Activated T-helper 9 cell treated with anti-CD3 and anti-CD28 coated beads, Interleukin-2, amount 50 U/mL, for 16 hours (primary cell): ENCODE data around the gene SBF2.
A peak's percentile ranks its signal among the peaks of the same experiment; 100 is the strongest.

Experiments used
- DNase-seq: peaks from one replicate; pipeline ENCODE4 v3.0.0-alpha.2; 2020; ENCODE audit warnings: low read depth

Gene SBF2

GRCh38 chr11:10293423-10294289 is at the start of gene SBF2:
Gene SBF2 (minus strand): TSS chr11:10294219. CDS start chr11:10294069, 150 bp downstream.
- DNase-seq, result peak; percentile 66

- DNase-seq, result no peak
Observed at GRCh38 chr11:10338287-10338686, 44.3 kb upstream of the SBF2 start.

- DNase-seq, result no peak
Observed at GRCh38 chr11:10333490-10333889, 39.5 kb upstream of the SBF2 start.

DNA sequence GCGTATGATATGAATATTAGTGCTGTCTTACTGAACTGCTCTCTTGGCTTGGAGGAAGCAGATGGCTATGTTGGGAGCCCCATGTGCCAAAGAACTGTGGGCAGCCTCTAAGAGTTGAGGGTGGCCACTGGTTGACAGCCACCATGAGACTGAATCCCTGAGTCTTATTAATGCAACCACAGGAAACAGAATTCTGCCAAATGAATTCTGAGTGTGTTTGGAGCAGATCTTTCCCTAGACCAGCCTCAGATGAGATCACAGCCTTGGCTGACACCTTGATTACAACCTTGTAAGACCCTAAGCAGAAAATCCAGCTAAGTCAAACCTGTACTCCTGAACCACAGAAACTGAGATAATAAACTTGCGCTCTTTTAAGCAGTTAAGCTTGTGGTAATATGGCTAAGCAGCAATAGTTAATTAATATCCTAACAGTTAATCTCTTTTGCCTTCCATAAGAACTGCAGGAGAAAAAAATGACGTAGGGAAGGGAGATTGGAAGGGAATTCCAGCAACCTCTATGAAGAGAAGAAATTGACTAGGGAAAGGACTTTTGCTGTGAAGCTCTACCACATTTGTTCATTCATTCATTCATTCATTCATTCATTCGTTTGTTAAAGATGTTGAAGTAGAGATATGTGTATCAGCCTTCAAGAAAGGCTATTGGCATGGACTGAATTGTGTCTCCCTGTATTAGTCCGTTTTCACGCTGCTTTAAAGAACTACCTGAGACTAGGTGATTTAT is 37.7 kb upstream of the SBF2 start:
- DNase-seq, result no peak

- DNase-seq, result no peak
Observed at GRCh38 chr11:10329935-10330334, 35.9 kb upstream of the SBF2 start.

GRCh38 chr11:10329356-10329755 is 35.3 kb upstream of the SBF2 start:
- DNase-seq, result no peak

GRCh38 chr11:10328314-10329098 is 34.5 kb upstream of the SBF2 start:
- DNase-seq, result no peak

- DNase-seq, result no peak
Observed at GRCh38 chr11:10327254-10327653, 33.2 kb upstream of the SBF2 start.

GRCh38 chr11:10326012-10326964 is 32.3 kb upstream of the SBF2 start:
- DNase-seq, result no peak

- no peak for DNase-seq
Observed at GRCh38 chr11:10325277-10326011, 31.4 kb upstream of the SBF2 start.

- no peak for DNase-seq
Observed at GRCh38 chr11:10324474-10324873, 30.5 kb upstream of the SBF2 start.

- no peak for DNase-seq
Observed at GRCh38 chr11:10323793-10324170, 29.8 kb upstream of the SBF2 start.

DNA sequence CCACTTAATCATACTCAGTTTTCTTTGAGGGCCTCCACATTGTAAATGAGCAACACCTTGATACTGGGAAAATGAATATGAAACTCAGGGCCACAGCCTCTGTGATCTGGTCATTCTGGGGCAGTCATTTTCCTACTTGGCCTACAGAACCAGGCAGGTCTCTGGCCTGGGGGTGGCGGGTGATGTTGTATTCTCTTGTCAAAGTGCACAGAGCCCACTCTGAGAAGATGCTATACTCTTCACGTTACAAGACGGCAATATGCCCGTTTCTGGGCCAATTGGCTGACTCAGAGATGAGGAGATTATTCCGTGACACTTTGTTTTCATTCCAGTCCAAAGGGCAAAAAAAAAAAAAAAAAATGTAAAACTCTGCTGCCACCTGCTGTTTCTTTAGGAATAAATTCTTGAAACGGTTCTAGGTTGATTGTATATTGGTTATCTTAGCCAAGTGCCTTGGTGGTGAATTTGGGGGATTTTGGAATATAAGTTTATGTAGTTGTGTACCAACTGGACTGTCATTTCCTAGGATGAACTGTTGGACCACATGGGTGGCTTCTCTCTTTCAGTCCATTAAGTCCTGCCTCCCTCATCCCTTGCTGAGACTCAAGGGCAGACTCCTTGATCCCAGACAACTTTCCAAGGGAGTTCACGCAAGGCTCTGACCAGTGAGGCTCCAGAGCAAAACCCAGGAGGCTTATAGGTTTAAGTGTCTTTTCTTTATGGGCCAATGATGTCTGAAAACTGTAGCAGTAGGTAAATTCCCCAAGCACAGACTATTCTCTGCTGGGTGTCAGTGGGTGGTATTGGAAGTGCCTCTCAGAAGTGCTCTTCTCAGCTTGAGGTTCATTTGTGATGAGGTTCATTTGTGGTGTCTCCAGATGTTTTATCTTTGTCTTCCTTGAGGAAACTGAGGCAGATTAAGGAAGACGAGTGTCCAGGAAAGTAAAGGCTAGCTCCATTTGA is 29.1 kb upstream of the SBF2 start:
- peak; percentile 33 for DNase-seq

- DNase-seq, result no peak
Observed at GRCh38 chr11:10322401-10322800, 28.4 kb upstream of the SBF2 start.

- no peak for DNase-seq
Observed at GRCh38 chr11:10320736-10321465, 26.9 kb upstream of the SBF2 start.

DNA sequence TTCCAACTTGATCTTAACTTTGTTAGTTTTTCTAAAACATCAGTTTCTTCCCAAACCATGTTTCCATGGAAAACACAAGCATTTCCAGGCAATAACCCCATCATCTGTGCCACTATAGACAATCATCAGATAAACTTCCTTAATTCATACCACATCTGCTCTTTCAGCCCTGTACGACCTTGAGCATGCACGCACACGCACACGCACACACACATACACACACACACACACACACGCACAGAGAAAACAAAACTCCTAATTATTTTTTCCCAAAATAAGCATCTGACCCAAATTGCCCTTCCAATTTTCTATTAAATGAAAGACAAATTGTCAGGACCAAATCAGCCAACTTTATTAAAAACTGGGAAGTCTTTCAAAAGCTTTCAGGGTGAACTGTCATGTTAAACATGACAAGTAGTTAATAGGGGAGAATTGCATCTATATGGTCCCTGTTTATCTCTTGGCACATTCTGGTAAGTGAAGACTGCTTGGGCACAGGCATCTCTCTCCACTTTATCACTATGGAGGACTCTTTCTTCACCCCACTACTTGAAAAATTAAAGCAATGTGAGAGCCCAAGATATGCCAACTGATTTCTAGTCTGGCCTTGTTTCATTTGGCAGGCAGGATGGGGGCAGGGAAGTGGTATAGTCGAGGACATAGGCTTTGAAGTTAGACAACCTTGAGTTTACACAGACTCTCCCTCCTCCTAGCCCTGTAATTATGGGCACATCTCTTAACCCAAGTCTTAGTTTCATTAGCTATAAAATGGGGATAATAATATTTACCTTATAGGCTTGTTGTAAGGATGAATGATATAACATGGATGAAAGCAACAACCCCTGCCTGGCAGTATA is 25.9 kb upstream of the SBF2 start:
- no peak for DNase-seq

GRCh38 chr11:10318527-10318802 is 24.4 kb upstream of the SBF2 start:
- DNase-seq, result no peak
